NCI-H1048 (cell line): Measurements from ENCODE around the gene GRIN3A.
"Not testable (repeated sequence)": the region's sequence is repeated elsewhere in the genome, so short reads cannot be mapped to it uniquely, and the experiment has no call there.

ENCODE experiments used
- DNase-seq: peaks from one replicate; lab custom pipeline; 2025; lab: John Stamatoyannopoulos, UW

GRIN3A gene

DNA sequence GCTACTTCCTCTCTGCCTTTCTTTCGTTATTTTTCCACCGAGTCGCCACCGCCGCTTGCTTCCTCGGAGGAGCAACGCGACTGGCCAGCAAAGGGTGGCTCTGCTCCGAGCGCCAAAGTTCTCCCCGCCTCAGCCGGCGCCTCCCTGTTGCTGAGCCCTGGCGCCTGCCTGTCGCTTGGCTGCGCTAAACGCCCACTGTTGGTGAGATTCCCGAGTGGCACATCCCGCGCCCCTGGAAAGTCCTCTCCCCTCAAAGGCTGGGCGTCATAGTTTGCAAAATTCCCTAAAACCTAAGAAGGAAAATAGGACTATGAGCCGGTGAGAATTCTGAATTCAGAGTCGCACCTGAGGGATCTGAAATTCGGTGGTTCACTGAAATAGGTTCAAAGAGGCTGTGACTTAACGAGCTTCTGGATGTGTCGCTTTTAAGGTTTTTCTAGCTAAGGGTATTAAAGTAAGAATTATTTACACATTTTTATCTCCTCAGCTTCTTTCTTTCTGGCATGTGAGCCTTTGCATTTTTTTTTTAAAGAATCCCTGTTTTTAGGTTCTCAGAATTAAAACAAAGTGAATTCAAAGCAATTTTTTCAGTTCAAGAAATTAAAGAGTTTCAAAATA lies at the start of gene GRIN3A:
Gene GRIN3A (minus strand): TSS at position 82 of the 618 bp plus-strand sequence. CDS start 668 bp downstream, outside the sequence.
- no peak for DNase-seq

DNA sequence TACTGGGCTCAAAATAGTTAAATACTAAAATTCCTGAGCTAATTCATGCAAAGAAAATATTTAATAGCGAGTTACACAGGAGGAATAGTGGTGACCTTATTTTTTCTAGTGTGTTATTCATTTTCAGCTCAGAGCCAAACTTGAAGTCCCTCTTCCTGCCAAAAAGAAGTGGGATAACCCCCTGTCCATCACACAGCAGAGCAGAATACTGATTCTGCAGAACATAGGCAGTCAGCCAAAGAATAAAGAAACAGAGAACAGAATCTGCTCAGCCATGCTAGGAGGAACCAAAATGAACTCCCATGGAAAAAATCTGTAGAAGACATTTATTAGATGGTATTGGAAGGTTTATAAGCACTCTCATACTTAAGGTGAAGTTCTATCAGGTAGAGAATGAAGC lies 49.4 kb upstream of the GRIN3A start:
- no peak for DNase-seq

DNA sequence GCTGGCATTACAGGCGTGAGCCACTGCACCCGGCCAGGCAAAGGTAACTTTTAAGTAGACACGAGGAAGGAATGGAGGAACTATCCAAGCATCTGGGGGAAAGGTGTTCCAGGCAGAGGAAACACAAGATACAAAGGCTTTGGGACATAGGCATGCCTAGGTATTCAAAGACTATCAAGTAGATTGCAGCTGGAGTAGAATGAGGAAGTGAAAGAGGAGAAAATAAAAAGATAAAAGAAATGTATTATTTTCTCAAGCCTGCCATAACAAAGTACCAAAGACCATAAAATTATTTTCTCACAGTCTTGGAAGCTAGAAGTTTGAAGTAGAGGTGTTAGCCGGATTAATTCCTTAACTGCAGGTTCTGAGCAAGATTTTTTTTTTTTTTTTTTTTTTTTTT lies 39.9 kb upstream of the GRIN3A start:
- DNase-seq: no peak

DNA sequence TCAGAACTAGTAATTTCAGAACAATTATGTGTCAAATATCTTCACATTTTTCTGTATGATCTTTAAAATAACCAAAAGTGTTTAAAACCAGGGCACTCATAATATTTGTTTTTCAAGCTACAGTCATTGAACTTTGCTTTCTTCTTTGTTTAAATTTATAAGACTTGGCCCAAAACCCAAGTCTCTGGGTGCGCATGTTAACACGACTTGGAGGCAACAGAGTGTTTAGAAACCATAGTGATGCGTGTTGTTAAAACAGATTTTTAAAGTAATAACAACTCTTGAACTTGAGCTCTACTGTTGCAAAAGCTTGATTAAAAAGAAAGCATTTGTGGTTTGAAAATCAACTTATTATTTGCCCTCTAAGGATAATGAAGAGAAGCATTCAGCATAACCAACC lies 26.0 kb upstream of the GRIN3A start:
- no peak for DNase-seq

DNA sequence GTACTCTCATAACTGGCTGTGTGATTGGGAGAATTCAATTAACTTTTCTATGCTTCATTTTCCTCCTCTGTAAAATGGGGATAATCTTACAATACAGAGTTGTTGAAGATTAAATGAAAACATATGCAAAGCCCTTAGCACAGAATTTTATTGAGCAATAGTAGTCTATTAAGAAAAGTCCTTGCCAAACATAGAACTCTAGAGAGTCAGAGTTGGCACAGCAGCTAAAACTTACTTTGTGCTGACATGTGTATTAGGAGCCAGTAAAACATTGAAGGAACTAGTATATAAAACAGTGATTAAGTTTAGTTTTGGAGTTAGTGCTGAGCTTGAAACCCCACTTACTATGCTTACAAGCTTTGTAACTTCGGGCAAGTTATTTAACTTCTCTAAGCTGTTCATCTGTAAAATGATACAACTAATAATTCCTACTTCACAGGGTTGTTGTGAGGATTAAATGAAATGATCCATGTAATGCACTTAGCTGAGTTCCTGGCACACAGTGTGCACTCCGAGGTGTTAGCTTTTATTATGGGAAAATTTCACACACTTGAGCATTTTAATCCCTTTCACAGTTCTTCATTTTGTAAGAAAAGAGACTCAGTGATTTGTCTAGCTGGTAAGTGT lies 20.0 kb upstream of the GRIN3A start:
- no peak for DNase-seq

DNA sequence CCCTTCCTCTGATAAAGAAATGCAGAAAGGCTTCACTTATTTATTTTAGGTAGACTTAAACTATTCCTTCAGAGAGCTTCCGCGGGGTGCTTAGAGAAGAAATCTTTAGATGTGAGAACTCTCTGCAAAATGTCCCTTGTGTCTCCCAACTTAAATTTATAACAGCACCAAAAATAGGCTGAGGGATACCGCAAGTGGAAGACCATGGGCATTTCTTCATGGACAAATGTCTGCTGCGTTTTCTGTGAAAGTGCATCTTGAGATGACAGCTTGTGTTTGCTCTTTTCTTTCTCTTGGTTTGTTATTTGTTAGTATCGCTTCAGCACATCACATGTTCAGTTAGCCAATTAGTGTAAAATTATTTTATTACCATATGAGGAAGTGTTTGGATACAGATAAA lies 15.3 kb upstream of the GRIN3A start:
- DNase-seq: no peak

DNA sequence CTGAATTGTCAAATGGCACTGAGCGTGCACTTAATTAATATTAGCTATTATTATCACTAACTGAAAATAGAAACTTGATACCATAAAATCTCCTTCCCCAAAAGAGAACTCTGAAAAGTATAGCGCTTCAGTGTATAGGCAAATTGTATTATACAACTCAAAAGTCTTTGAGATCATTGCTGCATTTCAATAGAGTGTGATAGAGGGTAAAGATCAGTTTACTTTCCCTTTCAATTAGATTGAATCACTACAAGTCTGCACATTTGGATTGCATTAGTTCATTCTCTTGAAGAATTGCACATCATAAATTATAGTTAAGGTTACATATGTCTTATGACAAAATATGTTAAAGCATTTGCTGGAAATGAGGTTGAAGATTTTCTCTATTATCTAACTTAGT lies 13.4 kb upstream of the GRIN3A start:
- no peak for DNase-seq

DNA sequence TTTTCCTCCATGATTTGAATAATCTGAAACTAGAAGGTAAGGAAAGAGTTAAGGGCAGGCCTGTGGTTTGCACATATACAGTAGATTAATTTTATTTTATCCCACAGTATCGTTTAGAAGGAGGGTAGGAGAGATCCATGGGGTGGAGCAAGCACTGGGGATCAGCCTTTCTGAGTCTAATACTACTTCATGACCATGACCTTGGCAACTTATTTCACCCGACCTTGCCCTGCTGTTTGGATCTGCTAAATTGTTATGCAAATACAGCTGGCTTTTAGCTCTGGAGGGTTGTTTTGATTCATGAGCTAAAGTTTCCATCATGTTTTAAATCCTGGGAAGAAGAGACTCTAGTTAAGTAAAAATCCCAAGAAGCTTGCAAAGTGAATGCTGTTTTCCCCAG lies 864 bp upstream of the GRIN3A start:
- no peak for DNase-seq

DNA sequence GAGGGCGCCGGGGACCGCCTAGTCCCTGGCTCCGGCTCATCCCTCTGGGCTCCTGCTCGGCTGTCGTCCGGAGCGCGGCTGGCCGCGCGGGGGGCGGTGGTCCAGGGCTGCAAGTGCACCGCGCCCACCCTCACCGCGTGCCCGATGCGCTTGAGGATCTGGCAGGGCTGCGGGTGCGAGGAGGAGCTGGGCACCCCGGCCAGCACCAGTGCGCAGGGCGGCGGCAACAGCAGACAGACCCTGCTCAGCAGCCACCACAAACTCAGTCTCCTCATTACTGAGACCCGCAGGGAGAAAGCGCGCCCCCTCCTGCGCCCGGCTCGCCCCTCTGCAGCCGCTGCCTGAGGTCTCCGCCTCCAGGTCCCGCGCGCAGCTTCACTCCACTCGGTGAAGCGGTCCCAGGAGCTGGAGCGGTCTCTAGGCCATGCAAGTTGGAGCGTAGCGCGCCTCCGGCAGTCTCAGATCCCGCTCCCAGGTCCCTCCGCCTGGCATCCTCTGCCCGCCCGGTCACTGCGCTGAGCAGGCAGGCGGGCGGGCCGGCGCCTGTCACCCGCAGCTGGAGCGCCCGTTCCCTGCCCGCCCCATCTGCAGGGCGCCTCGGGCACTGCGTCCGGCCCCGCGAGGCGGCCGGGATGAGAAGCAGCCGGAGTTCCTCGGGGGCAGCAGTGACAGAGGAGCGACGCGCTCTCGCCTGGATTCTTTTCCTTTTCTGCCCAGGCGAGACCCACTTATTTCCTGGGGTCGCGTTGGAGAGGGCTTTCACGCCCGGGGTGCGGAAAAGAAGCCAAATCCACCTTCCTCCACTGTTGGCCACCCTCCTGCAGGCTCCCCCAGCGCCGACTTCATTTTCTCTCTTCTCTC lies 512 bp downstream of the GRIN3A start:
- DNase-seq: no peak

DNA sequence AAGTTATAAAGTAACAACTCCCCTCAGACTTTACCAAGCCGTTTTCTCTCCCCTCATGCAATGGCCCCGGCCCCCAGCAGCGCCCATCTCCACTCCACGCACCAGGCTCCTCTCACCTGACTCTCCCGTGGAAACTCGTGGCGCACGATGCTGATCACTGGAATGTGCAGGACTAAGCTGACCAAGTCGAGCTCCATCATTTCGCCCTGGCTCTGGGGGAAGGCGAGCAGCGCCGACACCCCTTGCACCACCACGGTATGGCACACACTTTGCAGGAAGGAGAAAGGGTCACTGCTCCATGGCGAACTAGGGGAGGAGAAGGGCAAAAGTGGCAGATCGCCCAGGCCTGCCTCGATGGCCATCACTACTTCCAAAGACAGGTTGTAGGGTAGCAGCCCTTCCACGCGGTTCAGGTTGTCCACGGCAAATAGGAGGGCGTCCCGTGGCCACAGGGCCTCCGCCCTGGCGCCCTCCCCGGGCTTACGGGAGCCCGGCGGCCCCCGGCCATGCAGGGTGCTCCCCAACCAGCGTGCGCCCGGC lies 1.2 kb downstream of the GRIN3A start:
- no peak for DNase-seq

DNA sequence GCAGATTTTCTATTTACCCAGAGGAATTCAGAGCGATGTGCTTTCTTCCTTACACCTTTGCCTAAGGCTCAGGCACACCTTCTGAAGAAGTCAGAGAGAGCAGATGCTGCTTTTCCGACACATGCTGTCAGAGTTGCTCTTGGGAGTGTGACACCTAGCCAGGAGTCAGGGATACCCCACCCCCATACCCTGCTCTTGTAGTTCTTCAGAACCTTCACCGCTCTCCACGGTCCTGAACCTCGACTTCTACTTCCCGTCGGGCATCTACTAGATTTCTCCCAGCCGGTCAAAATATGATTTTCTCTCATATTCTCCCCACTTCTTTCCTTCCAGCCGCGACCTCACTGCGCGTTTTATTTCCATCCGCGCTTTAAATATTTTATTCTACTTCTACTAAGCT lies 1.7 kb downstream of the GRIN3A start:
- no peak for DNase-seq

DNA sequence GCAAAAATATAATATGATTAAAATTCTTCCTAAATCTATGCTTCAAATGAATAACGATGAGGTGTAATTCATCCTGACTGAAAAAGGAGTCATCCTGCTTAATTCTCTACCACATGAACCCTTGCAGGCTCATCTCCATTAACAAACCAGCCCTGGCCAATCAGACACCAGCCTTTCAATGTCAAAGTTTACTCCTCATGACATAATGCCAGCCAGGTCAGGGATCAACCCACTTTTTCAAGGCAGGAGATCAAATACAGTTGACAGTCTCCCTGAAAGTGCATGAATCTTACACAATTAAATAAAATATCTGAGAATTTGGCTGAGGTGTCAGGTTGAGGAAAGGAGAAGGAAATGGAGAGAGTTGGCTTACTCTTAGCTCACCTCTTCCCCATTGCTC lies 7.0 kb downstream of the GRIN3A start:
- no peak for DNase-seq

DNA sequence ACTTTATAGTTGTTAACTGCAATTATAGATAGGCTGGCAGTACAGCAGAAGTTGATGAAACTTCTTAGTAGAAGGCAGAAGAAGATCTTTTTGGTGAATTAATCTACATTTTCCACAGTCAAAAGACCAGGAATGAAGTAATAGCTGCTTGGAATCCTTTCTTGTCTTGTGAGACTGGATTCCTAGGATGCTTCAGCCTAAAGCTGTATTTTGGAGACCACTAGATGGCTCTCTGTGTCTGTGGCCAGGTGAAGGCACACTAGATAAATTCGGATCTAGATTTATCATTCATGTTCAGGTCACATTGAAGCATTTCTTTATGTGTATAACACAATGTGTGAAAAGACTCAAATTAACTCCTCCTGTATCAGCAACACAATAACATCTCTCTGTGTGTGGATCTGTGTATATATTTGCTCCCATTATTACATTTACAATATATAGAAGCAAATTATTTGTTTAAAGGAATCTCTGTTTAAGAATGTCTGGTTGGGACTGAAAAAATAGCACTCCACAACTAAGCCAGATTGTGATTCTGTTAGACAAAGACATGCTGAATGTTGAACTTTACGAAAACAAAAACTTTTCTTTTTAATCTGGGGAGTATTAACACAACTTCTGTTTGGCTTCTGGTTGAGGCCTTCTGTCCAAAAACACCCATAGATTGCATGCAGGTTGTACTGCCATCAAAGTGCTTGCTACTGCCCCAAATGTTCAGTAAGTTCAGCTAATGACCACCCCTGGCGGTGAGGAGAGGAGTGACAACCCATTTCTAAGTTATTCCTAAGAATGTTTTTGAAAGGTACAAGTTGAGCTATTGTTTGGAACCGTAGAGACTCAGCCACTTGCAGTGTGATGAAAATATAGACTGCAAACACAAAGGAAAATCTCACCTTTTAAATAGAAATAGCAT lies 10.6 kb downstream of the GRIN3A start:
- peak; percentile 18 for DNase-seq

DNA sequence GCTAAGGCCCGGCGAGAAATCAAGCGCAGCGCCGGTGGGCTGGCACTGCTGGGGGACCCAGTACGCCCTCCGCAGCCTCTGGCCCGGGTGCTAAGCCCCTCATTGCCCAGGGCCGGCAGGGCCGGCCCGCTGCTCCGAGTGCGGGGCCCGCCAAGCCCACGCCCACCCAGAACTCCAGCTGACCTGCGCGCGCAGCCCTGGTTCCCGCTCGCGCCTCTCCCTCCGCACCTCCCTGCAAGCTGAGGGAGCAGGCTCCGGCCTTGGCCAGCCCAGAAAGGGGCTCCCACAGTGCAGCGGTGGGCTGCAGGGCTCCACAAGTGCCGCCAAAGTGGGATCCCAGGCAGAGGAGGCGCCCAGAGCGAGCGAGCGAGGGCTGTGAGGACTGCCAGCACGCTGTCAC lies 14.2 kb downstream of the GRIN3A start:
- not testable (repeated sequence) for DNase-seq

DNA sequence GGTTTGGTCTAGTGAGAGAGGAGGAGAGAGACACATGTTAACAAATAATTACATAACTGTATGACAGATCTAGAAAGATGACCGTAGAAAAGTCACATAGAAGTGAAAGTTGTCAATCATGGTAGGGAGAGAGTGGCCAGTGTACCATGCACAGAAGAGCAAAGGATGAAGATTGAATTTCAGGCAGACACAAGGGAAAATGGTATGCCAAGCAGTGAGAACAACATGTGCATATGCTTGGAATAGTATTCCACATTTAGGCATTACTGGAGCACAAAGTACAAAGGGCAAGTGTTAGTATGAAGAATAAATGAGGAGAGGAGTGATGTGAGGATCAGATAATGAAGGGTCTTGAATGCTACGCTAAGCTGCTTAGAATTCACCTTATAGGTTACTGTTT lies 20.3 kb downstream of the GRIN3A start:
- no peak for DNase-seq

DNA sequence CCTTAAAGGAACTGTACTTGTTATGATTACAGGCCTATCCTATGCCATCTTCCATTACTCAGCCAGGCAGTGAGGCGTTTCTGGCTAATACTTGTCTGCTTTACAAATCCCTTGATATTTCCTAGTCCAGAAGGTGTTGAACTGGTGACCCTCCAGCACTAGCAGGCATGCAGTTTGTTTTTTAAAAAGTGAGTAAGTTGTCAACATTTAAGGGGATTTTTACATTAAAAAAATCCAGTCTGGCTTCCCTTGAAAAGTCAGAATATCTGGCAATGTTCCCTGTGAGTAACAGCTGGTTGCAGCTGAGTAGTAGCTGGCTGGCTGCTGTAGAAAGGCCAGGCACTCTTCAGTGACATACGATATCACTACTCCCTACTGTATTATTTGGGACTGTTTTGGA lies 21.8 kb downstream of the GRIN3A start:
- DNase-seq: no peak

DNA sequence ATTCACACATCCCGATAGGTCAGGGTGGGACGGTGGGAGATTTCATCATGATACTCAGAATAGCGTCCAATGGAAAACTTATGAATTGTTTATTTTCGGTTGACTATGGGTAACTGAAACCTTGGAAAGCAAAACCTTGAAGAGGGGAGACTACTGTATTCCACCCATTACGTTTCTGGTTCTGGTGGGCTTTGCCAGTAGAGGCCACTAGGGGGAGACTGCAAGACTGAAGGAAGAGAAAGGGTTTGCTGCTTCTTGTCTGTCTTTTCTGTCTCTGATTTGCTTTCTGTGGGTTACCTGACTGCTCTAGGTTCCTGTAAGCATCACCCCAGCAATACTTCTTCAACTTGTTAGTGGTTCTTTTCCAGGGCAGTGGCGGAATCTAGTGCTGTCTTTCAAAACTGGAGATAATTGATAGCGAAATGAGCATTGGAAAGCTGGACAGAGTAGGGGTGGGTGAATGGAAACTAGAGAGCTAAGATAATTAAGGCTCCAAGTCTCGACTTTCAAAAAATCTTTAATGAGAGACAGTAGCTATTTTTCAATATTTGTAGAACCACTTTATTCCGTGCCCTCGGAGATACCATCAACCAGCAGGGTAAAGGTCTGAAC lies 27.0 kb downstream of the GRIN3A start:
- no peak for DNase-seq

DNA sequence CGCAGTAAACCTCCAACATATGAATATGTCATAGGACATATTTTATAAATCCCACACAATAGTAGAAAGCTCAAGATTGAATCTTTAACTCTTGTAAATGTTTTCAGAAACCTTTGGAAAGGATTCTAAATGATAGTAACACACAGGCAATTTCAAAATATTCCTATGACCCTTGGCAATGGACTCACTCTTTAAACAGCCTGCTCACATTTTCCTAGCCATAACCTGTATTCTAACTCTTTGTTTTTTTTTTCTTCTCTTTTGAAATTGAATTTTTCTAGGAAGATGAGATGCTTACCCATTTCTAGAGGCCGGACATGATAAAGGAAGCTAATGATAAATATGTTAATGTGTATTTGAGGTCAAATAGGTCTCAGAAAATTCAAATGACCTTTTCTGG lies 29.6 kb downstream of the GRIN3A start:
- no peak for DNase-seq

DNA sequence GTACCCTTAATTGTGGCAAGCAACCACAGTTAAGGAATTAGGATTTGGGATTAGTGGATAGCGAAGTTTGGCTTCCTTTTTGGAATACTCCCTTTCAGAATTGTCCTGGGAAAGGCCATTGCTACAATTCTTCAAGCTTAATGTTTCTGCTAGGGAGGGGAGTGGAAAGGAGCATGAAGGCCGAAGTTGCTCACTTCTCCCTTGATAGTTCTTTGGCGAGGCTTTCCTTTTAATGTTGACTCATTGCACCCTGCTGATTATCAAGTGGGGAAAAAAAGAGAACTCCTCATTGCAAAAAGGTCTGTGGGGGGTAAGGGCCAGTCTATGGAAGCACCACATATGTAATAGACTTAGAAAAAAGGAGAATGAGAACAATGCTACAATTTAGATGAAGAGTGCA lies 30.7 kb downstream of the GRIN3A start:
- no peak for DNase-seq

DNA sequence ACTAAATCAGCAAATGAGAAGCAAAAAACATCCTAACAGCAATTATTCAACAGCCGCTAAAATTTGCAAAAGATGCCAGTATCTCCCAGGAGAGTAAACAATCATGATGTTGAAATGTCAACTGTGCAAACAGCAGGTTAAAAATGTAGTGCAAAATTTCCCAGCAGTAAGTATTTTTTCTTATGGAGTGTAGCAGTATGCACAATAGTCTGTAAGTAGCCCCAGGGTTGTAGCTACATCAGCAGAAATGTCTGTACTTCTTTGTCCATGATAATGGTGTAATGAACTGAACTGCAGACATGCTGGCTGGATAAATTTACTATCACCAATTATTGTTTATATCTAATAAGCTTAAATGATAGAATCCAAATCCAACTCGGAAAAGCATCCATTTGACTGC lies 31.4 kb downstream of the GRIN3A start:
- DNase-seq: no peak

DNA sequence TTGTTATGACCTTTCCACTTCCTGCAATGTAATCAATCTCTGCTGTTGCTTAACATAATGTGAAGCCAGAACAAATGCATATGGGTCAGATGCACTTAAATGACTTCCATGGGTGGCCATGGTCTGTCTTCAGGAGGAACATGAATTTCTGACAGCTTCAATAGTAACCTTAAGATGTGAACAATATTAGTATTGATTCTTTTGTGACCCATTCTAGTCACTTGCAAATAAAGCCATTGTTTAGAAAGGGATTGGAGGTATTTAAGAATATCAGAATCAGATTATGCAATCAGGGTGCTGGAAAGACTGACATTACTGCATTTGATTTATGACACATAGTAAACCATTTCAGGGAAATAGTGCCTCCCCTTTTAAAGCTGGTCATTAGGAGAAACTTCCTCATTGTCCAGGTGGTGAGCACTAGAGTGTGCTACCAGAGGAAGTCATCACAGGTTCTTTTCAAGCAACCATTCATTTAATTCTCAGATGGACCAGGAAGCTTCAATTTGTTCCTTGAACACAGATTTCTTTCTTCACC lies 32.1 kb downstream of the GRIN3A start:
- DNase-seq: no peak
